WI38 (cell line): ENCODE measurements around the gene CHRNG.
"Not testable (repeated sequence)": the region's sequence is repeated elsewhere in the genome, so short reads cannot be mapped to it uniquely, and the experiment has no call there.

Source experiments
- H3K4me3 ChIP-seq: 2 replicates; pipeline ENCODE4 v1.5.1; 2011; ENCODE audit warnings: low read depth, mild to moderate bottlenecking, control low read depth, low read length
- CTCF ChIP-seq: IDR thresholded peaks from 2 replicates; pipeline ENCODE4 v1.5.1; 2012; ENCODE audit warnings: low read depth, mild to moderate bottlenecking, control low read depth, low read length

Gene CHRNG

GRCh38 chr2:232568161-232568560 lies 28.7 kb downstream of the CHRNG start:
- no peak overlapping the region for H3K4me3 ChIP-seq
- TF ChIP-seq CTCF = no peak

GRCh38 chr2:232569541-232569940 lies 30.0 kb downstream of the CHRNG start:
- no peak for TF ChIP-seq CTCF
- H3K4me3 ChIP-seq = no peak overlapping the region

GRCh38 chr2:232570481-232570880 lies 31.0 kb downstream of the CHRNG start:
- not testable (repeated sequence) for H3K4me3 ChIP-seq

GRCh38 chr2:232571026-232571474 lies 31.6 kb downstream of the CHRNG start:
- TF ChIP-seq CTCF = no peak
- no peak overlapping the region for H3K4me3 ChIP-seq

- no peak for TF ChIP-seq CTCF
- H3K4me3 ChIP-seq = no peak overlapping the region
Measured at GRCh38 chr2:232573042-232573441, 33.5 kb downstream of the CHRNG start.

GRCh38 chr2:232573771-232574435 lies 34.4 kb downstream of the CHRNG start:
- TF ChIP-seq CTCF = no peak
- H3K4me3 ChIP-seq = no peak overlapping the region

GRCh38 chr2:232574674-232575403 lies 35.3 kb downstream of the CHRNG start:
- TF ChIP-seq CTCF = no peak

More at GRCh38 chr2:232574674-232575403, 35.3 kb downstream of the CHRNG start:
- H3K4me3 ChIP-seq = no peak overlapping the region
